Vagina (tissue), 2 donors: ENCODE measurements around the gene TJP2. TPM values are rescaled to one million over a fixed set of nuclear protein-coding genes. Genes with fewer than 3 reads are reported as not detected.

Experiments
- DNase-seq, 2 donors: peaks; one replicate each; pipeline ENCODE4 v3.0.0-alpha.2; 2017; ENCODE audit errors: extremely low spot score in 2 of 2
- H3K27ac ChIP-seq: fragments of 200-600 bp; sonication (generic); one replicate; pipeline ENCODE4 v1.5.1; 2019
- H3K27me3 ChIP-seq: fragments of 200-600 bp; sonication (generic); one replicate; pipeline ENCODE4 v1.5.1; 2019
- H3K36me3 ChIP-seq, 2 donors: fragments of 200-600 bp; sonication (generic); one replicate each; pipeline ENCODE4 v1.5.1; 2017 to 2019
- H3K4me1 ChIP-seq: fragments of 200-600 bp; sonication (generic); one replicate; pipeline ENCODE4 v1.5.1; 2019
- H3K4me3 ChIP-seq, 2 donors: fragments of 200-600 bp; sonication (generic); 1 replicate in 1 of 2; 2 replicates in 1 of 2; pipeline ENCODE4 v1.5.1; 2016 to 2019
- H3K9me3 ChIP-seq: fragments of 200-600 bp; sonication (generic); one replicate; pipeline ENCODE4 v1.5.1; 2019
- POLR2A ChIP-seq, 2 donors: fragments of 450-650 bp; IDR thresholded peaks; one replicate each; pipeline ENCODE4 v1.6.1; 2017; ENCODE audit warnings: antibody characterized with exemption in 2 of 2, mild to moderate bottlenecking in 2 of 2, moderate library complexity in 2 of 2
- POLR2AphosphoS5 ChIP-seq, 2 donors: sonication (generic); formaldehyde crosslinking; IDR thresholded peaks; one replicate each; pipeline ENCODE4 v1.9.0; 2017; ENCODE audit warnings: antibody characterized with exemption in 2 of 2, mild to moderate bottlenecking in 2 of 2, low read depth in 1 of 2; ENCODE audit not compliant: insufficient read depth in 1 of 2
- intact Hi-C: fragments of 100-400 bp; cut with DNase I; formaldehyde crosslinking; loops from one replicate; pipeline ENCODE4 v1.15.1; 2023
- total RNA-seq: library from RNA; depleted of rRNA; stranded (reverse); fragments of >200 nt; gene quantifications from one replicate; pipeline ENCODE4 v1.2.3, GENCODE V29; 2016
- TF ChIP-seq, protein P1 (sequence below), 3 experiments: fragments of 450-650 bp in 2 of 3; fragments of 200-600 bp in 1 of 3; sonication (generic) in 1 of 3; IDR thresholded peaks; one replicate each; pipeline ENCODE4 v1.5.1; 2017 to 2019; ENCODE audit warnings: antibody characterized with exemption in 3 of 3, mild to moderate bottlenecking in 2 of 3, moderate library complexity in 2 of 3

The TJP2 gene
- total RNA-seq, 1 donor from 2014 or later: 68.3 TPM

DNA sequence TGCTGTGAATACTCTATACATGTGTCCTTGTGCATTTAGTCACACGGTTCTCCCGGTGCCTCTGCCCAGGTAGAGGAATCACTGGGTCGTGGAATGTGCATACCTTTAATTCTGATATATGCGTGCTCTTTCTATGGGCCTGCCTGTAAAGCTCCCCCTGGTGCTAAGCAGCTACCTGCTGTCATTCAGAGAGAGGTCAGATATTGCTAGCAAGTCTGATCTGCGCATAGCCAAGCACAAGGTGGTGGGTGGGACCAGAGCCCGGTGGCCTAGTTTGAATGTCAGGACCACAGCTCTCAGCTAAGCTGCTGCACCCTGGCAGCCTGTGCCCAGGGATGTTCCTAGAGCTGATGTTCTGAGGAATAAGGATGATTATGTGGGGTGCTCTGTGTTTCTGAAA, 33.4 kb downstream of the TJP2 start:
- H3K27ac ChIP-seq: no peak overlapping the region
- peaks cover 6% of the 10 kb centered on the region for H3K4me1 ChIP-seq
- TF ChIP-seq POLR2A (IDR thresholded peaks at IDR 0.05): no peak
- H3K4me3 ChIP-seq: no peak overlapping the region
- H3K9me3 ChIP-seq: no peaks in the 10 kb centered on the region
- H3K36me3 ChIP-seq: no peaks in the 10 kb centered on the region
- no peak for DNase-seq
- intact Hi-C loops: no loop called here
- no peaks in the 10 kb centered on the region for H3K27me3 ChIP-seq

GRCh38 chr9:69211424-69212036, 37.5 kb downstream of the TJP2 start:
- Histone ChIP-seq H3K4me1 (no peaks in the 10 kb centered on the region), H3K27me3 (no peaks in the 10 kb centered on the region), H3K27ac (no peak overlapping the region), H3K36me3 (no peaks in the 10 kb centered on the region), H3K4me3 (no peak overlapping the region), H3K9me3 (no peaks in the 10 kb centered on the region)
- no peak for DNase-seq
- TF ChIP-seq POLR2AphosphoS5 (IDR thresholded peaks at IDR 0.05; ENCODE audit: insufficient read depth in 1 of 2, low read depth in 1 of 2) (no peak), POLR2A (IDR thresholded peaks at IDR 0.05) (no peak)
- TF ChIP-seq, protein P1, sequence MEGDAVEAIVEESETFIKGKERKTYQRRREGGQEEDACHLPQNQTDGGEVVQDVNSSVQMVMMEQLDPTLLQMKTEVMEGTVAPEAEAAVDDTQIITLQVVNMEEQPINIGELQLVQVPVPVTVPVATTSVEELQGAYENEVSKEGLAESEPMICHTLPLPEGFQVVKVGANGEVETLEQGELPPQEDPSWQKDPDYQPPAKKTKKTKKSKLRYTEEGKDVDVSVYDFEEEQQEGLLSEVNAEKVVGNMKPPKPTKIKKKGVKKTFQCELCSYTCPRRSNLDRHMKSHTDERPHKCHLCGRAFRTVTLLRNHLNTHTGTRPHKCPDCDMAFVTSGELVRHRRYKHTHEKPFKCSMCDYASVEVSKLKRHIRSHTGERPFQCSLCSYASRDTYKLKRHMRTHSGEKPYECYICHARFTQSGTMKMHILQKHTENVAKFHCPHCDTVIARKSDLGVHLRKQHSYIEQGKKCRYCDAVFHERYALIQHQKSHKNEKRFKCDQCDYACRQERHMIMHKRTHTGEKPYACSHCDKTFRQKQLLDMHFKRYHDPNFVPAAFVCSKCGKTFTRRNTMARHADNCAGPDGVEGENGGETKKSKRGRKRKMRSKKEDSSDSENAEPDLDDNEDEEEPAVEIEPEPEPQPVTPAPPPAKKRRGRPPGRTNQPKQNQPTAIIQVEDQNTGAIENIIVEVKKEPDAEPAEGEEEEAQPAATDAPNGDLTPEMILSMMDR (IDR thresholded peaks at IDR 0.05): no peak
- intact Hi-C loops: no loop called here

DNA sequence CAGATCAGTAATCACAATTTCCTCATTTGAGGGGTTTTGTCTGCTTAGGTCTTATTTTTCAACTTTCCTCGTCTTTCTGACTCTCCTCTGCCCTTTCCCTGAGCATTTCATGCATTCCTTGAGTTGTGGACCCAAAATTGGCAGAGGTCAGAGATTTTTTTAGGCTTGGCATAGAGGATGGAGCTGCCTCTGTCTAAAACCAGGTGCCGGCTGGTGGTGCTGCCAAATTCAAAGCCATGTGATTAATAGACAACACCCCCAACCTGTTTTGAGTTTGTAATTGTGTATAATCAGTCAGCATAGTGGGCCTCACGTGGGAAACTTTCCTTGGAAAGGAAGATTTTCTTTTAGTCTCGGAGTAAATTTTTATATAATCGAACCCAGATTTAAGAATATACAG, 39.6 kb downstream of the TJP2 start:
- TF ChIP-seq POLR2A (IDR thresholded peaks at IDR 0.05): no peak
- TF ChIP-seq, protein P1 (IDR thresholded peaks at IDR 0.05): no peak
- no peak overlapping the region for H3K27ac ChIP-seq
- no peaks in the 10 kb centered on the region for H3K27me3 ChIP-seq
- H3K4me1 ChIP-seq: no peaks in the 10 kb centered on the region
- intact Hi-C loops: no loop called here
- H3K4me3 ChIP-seq: no peak overlapping the region
- H3K9me3 ChIP-seq: no peaks in the 10 kb centered on the region
- no peak for DNase-seq
- H3K36me3 ChIP-seq: no peaks in the 10 kb centered on the region

DNA sequence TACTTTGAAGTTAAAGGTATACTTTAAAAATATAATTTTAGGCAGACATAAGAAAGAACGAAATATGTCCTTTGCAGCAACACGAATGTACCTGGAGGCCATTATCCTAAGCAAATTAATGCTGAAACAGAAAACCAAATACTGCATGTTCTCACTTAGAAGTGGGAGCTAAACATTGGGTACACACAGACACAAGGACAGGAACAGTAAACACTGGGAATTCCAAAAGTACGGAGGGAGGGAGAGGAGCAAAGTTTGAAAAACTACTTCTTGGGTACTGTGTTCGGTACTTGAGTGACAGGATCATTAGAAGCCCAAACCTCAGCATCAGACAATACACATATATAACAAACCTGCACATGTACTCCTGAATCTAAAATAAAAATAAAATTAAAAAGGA, 40.9 kb downstream of the TJP2 start:
- intact Hi-C loops: no loop called here
- no peaks in the 10 kb centered on the region for H3K4me1 ChIP-seq
- TF ChIP-seq, protein P1 (IDR thresholded peaks at IDR 0.05): no peak
- no peak for TF ChIP-seq POLR2A (IDR thresholded peaks at IDR 0.05)
- H3K36me3 ChIP-seq: peaks cover 0 to 4% of the 10 kb centered on the region in 2 donors
- no peak for DNase-seq
- H3K27me3 ChIP-seq: no peaks in the 10 kb centered on the region
- H3K27ac ChIP-seq: no peak overlapping the region
- H3K9me3 ChIP-seq: no peaks in the 10 kb centered on the region
- H3K4me3 ChIP-seq: no peak overlapping the region

- Histone ChIP-seq H3K4me3 (no peak overlapping the region), H3K36me3 (peaks cover 0 to 4% of the 10 kb centered on the region in 2 donors), H3K4me1 (no peaks in the 10 kb centered on the region), H3K27ac (no peak overlapping the region), H3K27me3 (no peaks in the 10 kb centered on the region), H3K9me3 (no peaks in the 10 kb centered on the region)
- no peak for TF ChIP-seq POLR2AphosphoS5 (IDR thresholded peaks at IDR 0.05; ENCODE audit: insufficient read depth in 1 of 2, low read depth in 1 of 2)
- TF ChIP-seq, protein P1 (IDR thresholded peaks at IDR 0.05): no peak
- TF ChIP-seq POLR2A (IDR thresholded peaks at IDR 0.05): no peak
- intact Hi-C loops: no loop called here
- no peak for DNase-seq
Measured at GRCh38 chr9:69215774-69216485, 41.9 kb downstream of the TJP2 start.
